Keratinocyte (primary cell): Measurements from ENCODE around the gene KHSRP. TPM values are rescaled to one million over a fixed set of nuclear protein-coding genes. Genes with fewer than 3 reads are reported as not detected.

Experiments used
- DNase-seq: peaks from one replicate; pipeline ENCODE4 v3.0.0-alpha.2; 2011; ENCODE audit warnings: low read depth, missing footprints, low spot score
- FAIRE-seq: peaks from 2 replicates; lab custom pipeline; 2011; peaks lifted over from hg19 to GRCh38; lab: Jason Lieb, UNC
- H2AFZ ChIP-seq: 2 replicates; pipeline ENCODE4 v1.6.0; 2012; ENCODE audit warnings: low read length, control low read depth, inconsistent platforms; ENCODE audit not compliant: control insufficient read depth
- H3K27ac ChIP-seq: 2 replicates; pipeline ENCODE4 v1.5.1; 2011; ENCODE audit warnings: low read length; ENCODE audit not compliant: control insufficient read depth, insufficient read depth
- H3K27me3 ChIP-seq: 3 replicates; pipeline ENCODE4 v1.6.0; 2011; ENCODE audit warnings: low read length; ENCODE audit not compliant: control insufficient read depth, insufficient read depth; ENCODE audit errors: extremely low read depth
- H3K36me3 ChIP-seq, 2 experiments: 2 replicates in 1 of 2; 3 replicates in 1 of 2; pipeline ENCODE4 v1.5.1; 2011; ENCODE audit warnings: low read length in 2 of 2, mild to moderate bottlenecking in 1 of 2; ENCODE audit not compliant: control insufficient read depth in 2 of 2, insufficient read depth in 2 of 2; ENCODE audit errors: extremely low read depth in 1 of 2
- H3K4me1 ChIP-seq: 3 replicates; pipeline ENCODE4 v1.5.1; 2011; ENCODE audit warnings: low read length; ENCODE audit not compliant: control insufficient read depth, insufficient read depth; ENCODE audit errors: extremely low read depth
- H3K4me2 ChIP-seq: 3 replicates; pipeline ENCODE4 v1.6.0; 2011; ENCODE audit warnings: low read depth, low read length; ENCODE audit not compliant: control insufficient read depth, insufficient read depth; ENCODE audit errors: extremely low read depth
- H3K4me3 ChIP-seq, 3 experiments: fragments of 200-600 bp in 1 of 3; sonication (generic) in 1 of 3; 2 replicates in 2 of 3; 3 replicates in 1 of 3; pipeline ENCODE4 v1.5.1; 2011 to 2016; ENCODE audit warnings: low read length in 3 of 3, mild to moderate bottlenecking in 3 of 3, control low read depth in 2 of 3, inconsistent platforms in 1 of 3, low read depth in 1 of 3, mixed read lengths in 1 of 3, mixed run types in 1 of 3, moderate library complexity in 1 of 3; ENCODE audit not compliant: control insufficient read depth in 2 of 3, insufficient read depth in 2 of 3; ENCODE audit errors: extremely low read depth in 1 of 3
- H3K79me2 ChIP-seq: 2 replicates; pipeline ENCODE4 v1.6.0; 2012; ENCODE audit warnings: low read length; ENCODE audit not compliant: control insufficient read depth, insufficient read depth
- H3K9ac ChIP-seq: 3 replicates; pipeline ENCODE4 v1.6.0; 2011; ENCODE audit warnings: low read length; ENCODE audit not compliant: control insufficient read depth, insufficient read depth; ENCODE audit errors: extremely low read depth
- H3K9me1 ChIP-seq: 3 replicates; pipeline ENCODE4 v1.6.0; 2011; ENCODE audit warnings: low read length; ENCODE audit not compliant: control insufficient read depth, insufficient read depth; ENCODE audit errors: extremely low read depth
- H3K9me3 ChIP-seq: 2 replicates; pipeline ENCODE4 v1.5.1; 2012; ENCODE audit warnings: low read depth, low read length; ENCODE audit not compliant: control insufficient read depth
- H4K20me1 ChIP-seq: 3 replicates; pipeline ENCODE4 v1.6.0; 2011; ENCODE audit warnings: low read length; ENCODE audit not compliant: control insufficient read depth, insufficient read depth; ENCODE audit errors: extremely low read depth
- CTCF ChIP-seq, 3 experiments: IDR thresholded peaks in 1 of 3; conservative IDR thresholded peaks in 1 of 3; optimal IDR thresholded peaks in 1 of 3; 2 replicates in 2 of 3; 3 replicates in 1 of 3; pipeline versions ENCODE3 to v1.5.1; 2011; ENCODE audit warnings: low read length in 3 of 3, mild to moderate bottlenecking in 3 of 3, moderate library complexity in 2 of 3, control low read depth in 1 of 3, inconsistent platforms in 1 of 3; ENCODE audit not compliant: insufficient read depth in 2 of 3; ENCODE audit errors: extremely low read depth in 1 of 3
- EZH2 ChIP-seq: IDR thresholded peaks from one replicate; pipeline ENCODE4 v1.6.1; 2012; ENCODE audit warnings: inconsistent platforms, mild to moderate bottlenecking, low read length, moderate library complexity
- dilution Hi-C: fragments of 300-500 bp; cut with MboI; formaldehyde crosslinking; loops from one replicate; pipeline ENCODE4 v1.7.0; 2020; ENCODE audit warnings: low sequenced_read_pairs; ENCODE audit not compliant: extremely low pct_ligation_motif_present
- polyA plus RNA-seq, 5 experiments: library from polyadenylated mRNA; depleted of rRNA in 3 of 5; stranded (reverse) in 3 of 5; stranded (forward) in 1 of 5; unstranded in 1 of 5; fragments of >200 nt; gene quantifications; 1 replicate in 1 of 5; 2 replicates in 3 of 5; 3 replicates in 1 of 5; pipeline versions ENCODE4 v1.2.1 to v1.2.3, GENCODE V29; 2011 to 2012; ENCODE audit warnings: missing spikeins in 2 of 5, low read depth in 1 of 5, low replicate concordance in 1 of 5

Gene KHSRP
- polyA plus RNA-seq, 1 donor (not counting 4 experiments of a cell fraction or from before 2014, with no cell fraction given), result 56.6 TPM

GRCh38 chr19:6465006-6465405 lies 40.4 kb upstream of the KHSRP start:
- H3K27ac ChIP-seq, result no peak overlapping the region
- H3K27me3 ChIP-seq, result no peaks in the 10 kb centered on the region
- no peak overlapping the region for H2AFZ ChIP-seq
- peak overlapping the region; percentile 79 for H3K9ac ChIP-seq
- peak overlapping the region; percentile 76 to 82 (median 80) for H3K4me3 ChIP-seq
- H3K9me1 ChIP-seq, result no peaks in the 10 kb centered on the region
- dilution Hi-C loops, result no loop called here
- FAIRE-seq (no peak), DNase-seq (no peak)
- no peaks in the 10 kb centered on the region for H3K9me3 ChIP-seq
- H4K20me1 ChIP-seq, result no peaks in the 10 kb centered on the region
- peaks cover 0 to 6% of the 10 kb centered on the region in 2 experiments for H3K36me3 ChIP-seq
- peak overlapping the region; percentile 89 for H3K4me2 ChIP-seq
- TF ChIP-seq CTCF (optimal IDR thresholded peaks at IDR 0.05 in 1 of 3, IDR thresholded peaks at IDR 0.05 in 1 of 3, conservative IDR thresholded peaks at IDR 0.05 in 1 of 3; ENCODE audit: extremely low read depth in 1 of 3, insufficient read depth in 2 of 3, low read length in 3 of 3) (no peak), EZH2 (no peak)
- no peaks in the 10 kb centered on the region for H3K79me2 ChIP-seq
- peaks cover 9% of the 10 kb centered on the region for H3K4me1 ChIP-seq

- no peak for TF ChIP-seq CTCF (optimal IDR thresholded peaks at IDR 0.05 in 1 of 3, IDR thresholded peaks at IDR 0.05 in 1 of 3, conservative IDR thresholded peaks at IDR 0.05 in 1 of 3; ENCODE audit: extremely low read depth in 1 of 3, insufficient read depth in 2 of 3, low read length in 3 of 3)
- TF ChIP-seq EZH2, result no peak
Measured at GRCh38 chr19:6464070-6464873, 39.7 kb upstream of the KHSRP start, which contains the start of gene CRB3. Gene CRB3, plus strand, starts transcription at chr19:6464271. Its CDS starts 431 bp downstream, at chr19:6464702.

More at GRCh38 chr19:6464070-6464873, 39.7 kb upstream of the KHSRP start, which contains the start of gene CRB3:
- Histone ChIP-seq H3K9me1 (no peaks in the 10 kb centered on the region), H3K79me2 (no peaks in the 10 kb centered on the region), H3K27ac (peak within 1 kb of the TSS; percentile 58), H3K36me3 (peaks cover 0 to 6% of the 10 kb centered on the region in 2 experiments), H2AFZ (peak within 1 kb of the TSS; percentile 88), H3K4me2 (peak within 1 kb of the TSS; percentile 89), H3K4me1 (peaks cover 9% of the 10 kb centered on the region), H4K20me1 (no peaks in the 10 kb centered on the region), H3K27me3 (no peaks in the 10 kb centered on the region), H3K9me3 (no peaks in the 10 kb centered on the region), H3K4me3 (peak within 1 kb of the TSS; percentile 76 to 82 (median 80)), H3K9ac (peak within 1 kb of the TSS; percentile 79)
- dilution Hi-C loops, result no loop called here
- DNase-seq (no peak), FAIRE-seq (peak; percentile 82)
